ENCODE results near the gene LRP8.
A peak's percentile ranks its signal among the peaks of the same experiment; 100 is the strongest.
"Not testable (repeated sequence)": the region's sequence is repeated elsewhere in the genome, so short reads cannot be mapped to it uniquely, and the experiment has no call there.

The LRP8 gene

GRCh38 chr1:53283156-53283555 is 44.7 kb downstream of the LRP8 start:
- not testable (repeated sequence) for DNase-seq (ENCODE audit: low read depth)

- DNase-seq (ENCODE audit: low read depth): no peak
These were observed 46.7 kb downstream of the LRP8 start for GRCh38 chr1:53281133-53281532.

- DNase-seq (ENCODE audit: low read depth): no peak
These were observed 47.4 kb downstream of the LRP8 start for GRCh38 chr1:53280496-53280895.

DNA sequence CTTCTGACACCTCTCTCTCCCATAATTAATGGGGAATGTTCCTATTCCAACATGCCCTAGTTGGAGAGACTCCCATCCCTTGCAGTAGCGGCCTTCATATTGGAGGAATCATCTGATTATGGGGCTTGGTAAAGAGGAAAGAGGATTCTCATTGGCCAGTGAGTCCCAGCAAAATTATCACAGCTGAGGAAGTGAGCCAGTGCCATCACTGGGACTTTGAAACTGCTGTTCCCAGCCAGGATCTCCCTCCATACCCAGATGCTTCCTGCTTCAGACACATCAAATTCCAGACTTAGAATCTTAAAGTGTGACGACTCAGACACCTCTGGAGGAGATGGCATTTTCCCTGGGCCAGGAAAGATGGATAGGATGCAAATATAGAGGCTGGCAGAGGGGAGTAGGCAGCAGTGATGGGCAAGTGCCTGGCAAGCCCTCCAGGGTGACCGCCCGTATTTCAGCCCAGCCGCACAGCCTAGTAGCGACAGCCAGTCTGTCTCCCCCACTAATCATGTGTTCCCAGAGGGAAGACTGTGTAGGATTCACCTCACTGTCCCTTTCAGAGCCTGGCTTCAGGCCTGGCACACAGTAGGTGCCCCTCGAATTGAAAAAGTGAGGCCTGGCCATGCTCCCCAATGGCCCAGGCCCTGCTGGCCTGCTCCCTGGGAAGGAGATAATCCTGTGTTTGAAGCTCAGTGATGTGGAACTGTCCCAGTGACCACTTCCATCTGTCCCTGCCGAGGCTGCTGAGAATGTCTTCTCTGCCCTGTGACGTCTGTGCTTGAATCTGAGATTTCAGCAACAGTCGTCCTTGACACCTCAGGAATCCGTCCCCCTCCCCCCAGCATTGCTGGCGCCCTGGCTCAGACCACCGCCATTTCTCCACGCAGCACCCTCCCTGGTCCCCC is 48.3 kb downstream of the LRP8 start:
- DNase-seq (ENCODE audit: low read depth): no peak

DNA sequence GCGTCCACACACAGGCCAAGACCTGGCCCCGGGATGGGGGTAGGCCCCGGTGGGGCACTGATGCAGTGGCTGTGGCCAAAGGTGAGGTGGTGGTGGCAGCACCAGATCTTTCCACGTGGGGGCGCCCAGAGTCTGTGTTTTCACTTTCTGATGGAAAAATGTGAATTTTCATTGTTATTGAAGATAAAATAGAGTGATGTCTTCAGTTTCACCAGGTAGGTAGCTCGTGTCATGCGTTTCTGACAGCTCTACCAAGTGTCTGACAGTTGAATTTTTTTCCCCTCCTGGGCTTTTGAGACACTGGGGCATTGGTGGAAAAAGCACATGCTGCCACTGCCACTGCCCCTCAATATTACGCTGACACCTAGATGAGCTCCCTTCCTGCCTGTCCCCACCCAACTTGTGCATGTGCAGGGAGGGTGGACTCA is 49.6 kb downstream of the LRP8 start:
- DNase-seq (ENCODE audit: low read depth): peak; percentile 65

GRCh38 chr1:53277326-53277725 is 50.5 kb downstream of the LRP8 start:
- DNase-seq (ENCODE audit: low read depth): no peak

DNA sequence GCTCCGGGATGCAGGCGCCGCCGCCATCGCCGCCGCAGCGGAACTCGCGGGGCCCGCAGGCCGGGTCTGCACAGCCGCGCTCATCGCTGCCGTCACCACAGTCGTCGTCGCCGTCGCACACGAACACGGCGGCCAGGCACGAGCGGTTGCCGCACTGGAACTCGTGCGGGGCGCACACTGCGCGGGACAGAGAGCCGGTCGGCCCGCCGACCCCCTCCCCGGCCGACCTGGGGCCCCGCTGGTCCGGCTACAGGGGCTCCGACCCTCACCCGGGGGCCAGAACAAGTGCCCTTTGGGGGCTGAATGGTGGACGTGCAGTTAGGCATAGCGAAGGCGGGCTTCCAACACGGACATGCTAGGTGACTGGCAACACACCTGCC is 51.0 kb downstream of the LRP8 start:
- DNase-seq (ENCODE audit: low read depth): no peak

GRCh38 chr1:53276153-53276901 is 51.5 kb downstream of the LRP8 start:
- no peak for DNase-seq (ENCODE audit: low read depth)

- DNase-seq (ENCODE audit: low read depth): no peak
These were observed 52.3 kb downstream of the LRP8 start for GRCh38 chr1:53275566-53275965.

DNA sequence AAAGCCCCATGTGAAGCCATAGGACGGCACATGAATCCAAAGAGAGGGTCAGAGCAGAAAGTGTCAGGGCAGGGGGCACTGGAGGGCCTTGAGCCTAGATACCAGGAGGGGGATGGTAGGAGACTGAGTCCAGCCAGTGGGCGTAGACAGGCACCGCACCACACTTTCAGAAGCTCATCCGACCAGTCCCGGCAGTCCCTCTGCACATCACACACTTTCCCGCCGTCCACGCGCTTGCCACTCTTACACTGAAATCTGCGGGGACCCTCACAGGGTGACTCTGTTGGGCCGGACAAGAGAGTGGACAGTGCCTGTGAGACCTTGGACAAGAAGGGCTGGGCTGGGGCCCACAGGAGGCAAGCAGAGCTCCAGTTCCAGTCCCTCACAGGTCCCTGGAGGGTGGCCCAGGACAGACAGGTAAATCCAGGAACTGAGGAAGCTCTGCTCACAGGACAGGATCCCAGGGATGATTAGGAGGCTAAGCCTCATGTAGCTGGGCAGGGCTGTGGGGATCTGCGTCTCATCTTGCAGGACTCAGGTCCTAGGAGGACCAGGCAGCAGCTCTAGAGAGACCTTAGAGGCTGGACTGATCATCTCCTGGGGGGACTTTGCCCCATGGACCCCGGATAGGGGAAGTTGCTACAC is 53.2 kb downstream of the LRP8 start:
- no peak for DNase-seq (ENCODE audit: low read depth)

GRCh38 chr1:53274026-53274425 is 53.8 kb downstream of the LRP8 start:
- no peak for DNase-seq (ENCODE audit: low read depth)

DNA sequence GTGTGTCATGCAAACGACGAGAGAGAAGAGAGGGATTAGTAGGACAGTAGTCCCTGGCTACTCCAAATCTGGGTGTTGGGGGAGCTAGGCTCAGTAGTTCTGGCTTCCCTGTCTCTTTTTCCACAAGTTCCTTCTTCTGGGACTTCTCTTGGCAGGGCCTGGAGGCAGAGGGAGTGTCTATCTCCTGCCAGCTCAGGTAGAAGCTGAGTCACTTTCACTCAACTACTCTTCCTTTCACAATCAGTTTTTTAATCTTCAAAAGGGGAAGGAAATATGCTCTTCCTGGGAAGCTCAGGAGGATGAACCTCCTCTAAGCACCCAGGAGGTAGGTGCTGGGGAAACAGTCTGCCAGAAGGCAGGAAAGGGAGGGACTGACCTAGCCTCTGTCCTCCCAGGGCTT is 54.3 kb downstream of the LRP8 start:
- no peak for DNase-seq (ENCODE audit: low read depth)

DNA sequence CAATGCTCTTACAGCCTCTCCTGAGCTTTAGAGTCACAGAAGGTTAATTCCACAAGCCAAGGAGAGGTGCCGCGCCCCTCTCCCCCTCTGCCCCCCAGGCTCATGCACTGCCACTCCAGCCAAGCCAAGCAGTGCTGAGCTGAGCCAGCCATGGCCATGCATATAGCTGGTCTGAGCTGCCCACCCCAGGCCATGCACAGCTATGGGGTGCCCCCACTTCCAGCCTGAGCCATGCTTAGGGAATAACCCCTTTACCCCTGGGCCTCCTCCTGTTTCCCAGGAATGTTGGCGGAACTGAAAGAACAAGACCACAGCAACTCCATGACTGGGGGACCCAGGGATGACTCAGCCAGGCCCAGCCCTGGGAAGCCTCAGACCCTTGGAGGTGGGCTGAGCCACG is 55.5 kb downstream of the LRP8 start:
- DNase-seq (ENCODE audit: low read depth): no peak

- no peak for DNase-seq (ENCODE audit: low read depth)
These were observed 56.3 kb downstream of the LRP8 start for GRCh38 chr1:53271446-53272090.

DNA sequence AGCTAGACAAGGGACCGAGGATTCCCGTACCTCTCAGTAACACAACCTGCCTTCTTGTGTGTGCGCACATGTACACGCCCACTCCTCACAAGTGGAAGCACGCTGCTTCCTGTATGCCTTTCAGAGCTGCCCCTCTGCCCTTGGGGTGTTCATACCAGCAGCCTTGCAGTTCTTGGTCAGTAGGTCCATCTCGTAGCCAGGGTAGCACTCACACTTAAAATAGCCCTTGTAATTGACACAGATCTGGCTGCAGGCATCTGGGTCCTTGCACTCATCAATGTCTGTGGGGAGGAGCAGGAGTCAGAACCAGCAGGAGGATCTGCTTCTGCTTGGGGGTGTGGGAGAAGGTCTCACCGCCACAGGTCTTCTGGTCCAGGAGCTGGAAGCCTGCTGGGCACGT is 57.0 kb downstream of the LRP8 start:
- DNase-seq (ENCODE audit: low read depth): no peak

- no peak for DNase-seq (ENCODE audit: low read depth)
These were observed 57.8 kb downstream of the LRP8 start for GRCh38 chr1:53270107-53270506.

GRCh38 chr1:53267761-53268160 is 60.1 kb downstream of the LRP8 start:
- DNase-seq (ENCODE audit: low read depth): no peak

DNA sequence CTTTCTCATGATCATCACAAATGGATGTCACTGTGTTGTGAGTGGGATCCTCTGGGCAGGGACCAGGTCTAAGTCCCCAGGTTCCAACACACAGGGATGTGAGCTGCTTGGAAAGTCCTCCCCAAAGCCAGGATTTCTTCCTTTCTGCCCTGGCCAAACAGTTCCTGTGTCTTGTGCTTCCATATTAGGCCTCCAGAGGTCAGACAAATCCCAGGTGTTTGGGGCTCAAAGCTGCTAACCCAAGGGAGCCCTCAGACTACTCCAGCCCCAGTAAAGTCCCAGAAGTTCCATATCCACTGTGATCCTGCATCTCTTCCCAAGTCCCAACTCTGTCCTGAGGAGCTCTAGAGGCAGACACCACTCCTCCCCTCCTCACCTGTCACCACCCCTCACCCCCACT is 61.8 kb downstream of the LRP8 start:
- DNase-seq (ENCODE audit: low read depth): no peak

GRCh38 chr1:53265581-53265980 is 62.3 kb downstream of the LRP8 start:
- no peak for DNase-seq (ENCODE audit: low read depth)

DNA sequence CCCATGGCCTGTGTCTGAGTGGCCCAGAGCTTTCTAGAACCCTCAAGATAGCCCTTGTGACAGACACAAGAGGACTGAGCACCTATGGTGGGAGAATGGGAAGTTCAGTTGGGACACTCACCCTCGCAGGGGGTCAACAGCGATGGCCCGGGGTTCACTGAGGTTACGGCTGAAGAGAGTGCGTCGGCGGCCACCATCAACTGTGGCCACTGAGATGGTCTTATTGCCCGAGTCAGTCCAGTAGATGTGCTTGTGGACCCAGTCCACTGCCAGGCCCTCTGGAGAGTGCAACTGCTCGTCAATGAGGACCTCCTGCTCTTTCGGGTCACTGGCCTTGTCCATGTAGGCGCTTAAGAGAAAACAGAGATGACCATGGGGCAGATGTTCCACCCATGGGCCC is 63.8 kb downstream of the LRP8 start:
- DNase-seq (ENCODE audit: low read depth): no peak

- no peak for DNase-seq (ENCODE audit: low read depth)
These were observed 65.9 kb downstream of the LRP8 start for GRCh38 chr1:53262000-53262399.

GRCh38 chr1:53260631-53261247 is 67.1 kb downstream of the LRP8 start:
- no peak for DNase-seq (ENCODE audit: low read depth)
